ENCODE results near the gene EIF3I.
"Not testable (repeated sequence)": the region's sequence is repeated elsewhere in the genome, so short reads cannot be mapped to it uniquely, and the experiment has no call there.

Gene EIF3I

GRCh38 chr1:32232558-32233304, 10.5 kb downstream of the EIF3I start:
- DNase-seq = no peak

GRCh38 chr1:32234792-32235191, 12.6 kb downstream of the EIF3I start:
- no peak for DNase-seq

GRCh38 chr1:32239337-32239736, 17.1 kb downstream of the EIF3I start:
- DNase-seq = no peak

- DNase-seq = no peak
Observed at GRCh38 chr1:32239790-32240139, 17.6 kb downstream of the EIF3I start.

- DNase-seq = peak; percentile 48
Observed at GRCh38 chr1:32240140-32240951, 18.1 kb downstream of the EIF3I start.

GRCh38 chr1:32241001-32241763, 19.0 kb downstream of the EIF3I start:
- peak; percentile 52 for DNase-seq

GRCh38 chr1:32242341-32242851, 20.2 kb downstream of the EIF3I start:
- peak; percentile 40 for DNase-seq

GRCh38 chr1:32246888-32247273, 24.7 kb downstream of the EIF3I start, which contains the start of gene FAM167B:
Gene FAM167B (plus strand): TSS chr1:32247222. CDS start chr1:32247422, 200 bp downstream.
- DNase-seq = peak; percentile 67

- no peak for DNase-seq
Observed at GRCh38 chr1:32247452-32247851, 25.2 kb downstream of the EIF3I start.

GRCh38 chr1:32247983-32248889, 26.0 kb downstream of the EIF3I start:
- DNase-seq = peak; percentile 59

GRCh38 chr1:32249831-32250525, 27.8 kb downstream of the EIF3I start:
- no peak for DNase-seq

- DNase-seq = no peak
Observed at GRCh38 chr1:32250893-32251716, 28.9 kb downstream of the EIF3I start, which contains the start of gene LCK. Gene LCK (plus strand): TSS chr1:32251265. CDS start chr1:32274330, 23,065 bp downstream.

- DNase-seq = no peak
Observed at GRCh38 chr1:32255072-32256071, 33.2 kb downstream of the EIF3I start.

GRCh38 chr1:32256473-32257226, 34.4 kb downstream of the EIF3I start:
- DNase-seq = no peak

GRCh38 chr1:32257227-32257508, 35.0 kb downstream of the EIF3I start:
- no peak for DNase-seq

GRCh38 chr1:32263236-32263593, 41.0 kb downstream of the EIF3I start:
- DNase-seq = not testable (repeated sequence)

GRCh38 chr1:32263744-32264143, 41.5 kb downstream of the EIF3I start:
- DNase-seq = no peak

GRCh38 chr1:32265846-32266245, 43.6 kb downstream of the EIF3I start:
- no peak for DNase-seq
